K562 (cell line): ENCODE results near the gene CALHM2. TPM values are rescaled to one million over a fixed set of nuclear protein-coding genes. Genes with fewer than 3 reads are reported as not detected.

Experiments used
- ATAC-seq: fragments of 200-7000 bp; cut with Tn5 transposase; 3 replicates; pipeline ENCODE4 v1.9.1; 2020; ENCODE audit warnings: moderate library complexity
- BruUV-seq: library from RNA; stranded (reverse); fragments of 400-500 nt; replicated peaks from 2 replicates; lab custom pipeline; 2021; lab: Mats Ljungman, UMichigan
- CTCF ChIA-PET: fragments of 300-600 bp; formaldehyde crosslinking; extraction: SDS; loops from one replicate; lab custom pipeline; 2021; ENCODE audit warnings: low intra/inter-chr PET ratio; lab: Yijun Ruan, JAX
- POLR2A ChIA-PET: fragments of 300-600, 350-650 bp; sonication (Branson Sonifier 250); formaldehyde crosslinking; extraction: SDS; loops from one replicate; lab custom pipeline; 2021; ENCODE audit warnings: antibody characterized with exemption, inconsistent platforms; lab: Yijun Ruan, JAX
- DNase-seq, 4 experiments: peaks; one replicate each; pipeline versions ENCODE4 v3.0.0 to v3.0.0-alpha.2; 2011 to 2018; ENCODE audit warnings: low spot score in 3 of 4, mixed read lengths in 3 of 4; ENCODE audit errors: extremely low read depth in 1 of 4
- FAIRE-seq: peaks from 2 replicates; lab custom pipeline; 2011; peaks lifted over from hg19 to GRCh38; lab: Jason Lieb, UNC
- H2AFZ ChIP-seq: 2 replicates; pipeline ENCODE4 v1.6.0; 2011; ENCODE audit warnings: low read depth, low read length, control low read depth, inconsistent platforms
- H3K27ac ChIP-seq: fragments of 200-600 bp; 3 replicates; pipeline ENCODE4 v1.8.0; 2011; ENCODE audit warnings: low read depth, mild to moderate bottlenecking, control low read depth, inconsistent platforms, low read length, moderate library complexity, mixed read lengths; ENCODE audit errors: extremely low read depth
- H3K27me3 ChIP-seq, 2 experiments: fragments of 300-600 bp in 1 of 2; 2 replicates in 1 of 2; 3 replicates in 1 of 2; pipeline versions ENCODE4 v1.6.0 to v1.8.0; 2011; ENCODE audit warnings: inconsistent platforms in 2 of 2, low read length in 2 of 2, mild to moderate bottlenecking in 1 of 2, mixed read lengths in 1 of 2, moderate library complexity in 1 of 2; ENCODE audit not compliant: control insufficient read depth in 2 of 2, insufficient read depth in 2 of 2
- H3K36me3 ChIP-seq: fragments of 300-600 bp; 3 replicates; pipeline ENCODE4 v1.8.0; 2011; ENCODE audit warnings: mild to moderate bottlenecking, low read length, inconsistent platforms; ENCODE audit not compliant: control insufficient read depth, insufficient read depth
- H3K4me1 ChIP-seq, 2 experiments: fragments of 200-600 bp in 1 of 2; replicated peaks in 1 of 2; 2 replicates in 1 of 2; 3 replicates in 1 of 2; pipeline versions ENCODE4 v1.5.1 to v1.8.0; 2011; ENCODE audit warnings: inconsistent platforms in 2 of 2, low read length in 2 of 2, mild to moderate bottlenecking in 1 of 2, mixed read lengths in 1 of 2, moderate library complexity in 1 of 2; ENCODE audit not compliant: control insufficient read depth in 2 of 2, insufficient read depth in 2 of 2
- H3K4me2 ChIP-seq: 2 replicates; pipeline ENCODE4 v1.6.1; 2011; ENCODE audit warnings: low read length, control low read depth, inconsistent platforms, mixed read lengths; ENCODE audit not compliant: insufficient read depth
- H3K4me3 ChIP-seq: fragments of 200-600 bp; sonication (generic), shearing (Covaris generic); 2 replicates; pipeline ENCODE4 v1.5.1; 2016; ENCODE audit warnings: control low read depth, inconsistent platforms
- H3K79me2 ChIP-seq: fragments of 200-600 bp; 3 replicates; pipeline ENCODE4 v1.8.0; 2011; ENCODE audit warnings: low read length, inconsistent platforms; ENCODE audit not compliant: control insufficient read depth, insufficient read depth
- H3K9ac ChIP-seq, 2 experiments: 2 replicates each; pipeline versions ENCODE4 v1.6.0 to v1.6.1; 2011; ENCODE audit warnings: low read depth in 2 of 2, low read length in 2 of 2, control low read depth in 1 of 2, inconsistent platforms in 1 of 2, mild to moderate bottlenecking in 1 of 2, mixed read lengths in 1 of 2; ENCODE audit not compliant: insufficient read depth in 1 of 2
- H3K9me1 ChIP-seq: one replicate; pipeline ENCODE4 v1.6.0; 2011; ENCODE audit warnings: inconsistent platforms, mild to moderate bottlenecking, low read length, moderate library complexity; ENCODE audit not compliant: control insufficient read depth, insufficient read depth
- H3K9me3 ChIP-seq: replicated peaks from 2 replicates; pipeline ENCODE4 v1.5.1; 2011; ENCODE audit warnings: low read depth, low read length, inconsistent platforms; ENCODE audit not compliant: control insufficient read depth, insufficient read depth
- H4K20me1 ChIP-seq: replicated peaks from 2 replicates; pipeline ENCODE4 v1.6.1; 2011; ENCODE audit warnings: low read length, inconsistent platforms, mixed read lengths; ENCODE audit not compliant: control insufficient read depth, insufficient read depth
- KLF10 ChIP-seq: fragments of 250-450 bp; sonication (Bioruptor Pico); IDR thresholded peaks from 2 replicates; pipeline ENCODE4 v1.6.1; 2021; ENCODE audit warnings: matching md5 sums
- POLR2G ChIP-seq: fragments of 200-400 bp; formaldehyde crosslinking; IDR thresholded peaks from 2 replicates; pipeline ENCODE4 v1.6.1; 2017; ENCODE audit warnings: low read depth, mild to moderate bottlenecking, antibody characterized with exemption, low read length, moderate library complexity
- whole genome bisulfite sequencing: fragments of 100-300 bp; shearing (Covaris generic); methylation state at CpG from one replicate; pipeline ENCODE4 v1.1.6; 2016; ENCODE audit warnings: low coverage, mixed read lengths; ENCODE audit not compliant: insufficient coverage; ENCODE audit errors: missing lambda C conversion rate; 5-methylcytosine and 5-hydroxymethylcytosine counted together
- in situ Hi-C: fragments of 300-500 bp; cut with MboI; formaldehyde crosslinking; loops from 4 replicates; pipeline ENCODE4 v1.15.0; 2018; ENCODE audit warnings: inconsistent platforms, mixed read lengths
- intact Hi-C: fragments of 100-400 bp; cut with micrococcal nuclease; formaldehyde crosslinking; loops from 2 replicates; pipeline ENCODE4 v1.14.2; 2022
- polyA plus RNA-seq, 8 experiments: library from polyadenylated mRNA; depleted of rRNA in 4 of 8; stranded (reverse) in 5 of 8; unstranded in 3 of 8; fragments of >200 nt; fragmentation: Nextera tagmentation in 2 of 8; fragmentation: Illumina TruSeq in 1 of 8; extraction: Ambion mirVana in 2 of 8; extraction: Trizol in 1 of 8; gene quantifications; 2 replicates each; pipeline versions ENCODE4 v1.2.1 to v1.2.3, GENCODE V29; 2011 to 2014; ENCODE audit warnings: inconsistent platforms in 1 of 8, missing spikeins in 1 of 8
- total RNA-seq, 7 experiments: library from RNA; depleted of rRNA in 6 of 7; stranded (reverse); fragments of >200 nt in 6 of 7; fragmentation: Illumina TruSeq in 2 of 7; extraction: Trizol in 2 of 7; gene quantifications; 2 replicates each; pipeline versions ENCODE4 v1.2.1 to v1.2.3, GENCODE V29; 2011 to 2021; ENCODE audit warnings: low replicate concordance in 1 of 7
- TF ChIP-seq, protein P1 (sequence below): sonication (generic); formaldehyde crosslinking; IDR thresholded peaks from 2 replicates; pipeline ENCODE4 v1.8.1; 2023; ENCODE audit warnings: mild to moderate bottlenecking, missing genetic modification reagents

CALHM2 gene
- total and polyA plus RNA-seq, 9 of the 15 experiments (the other 6 are each of a cell fraction or from before 2014, with no cell fraction given), result 0.08 to 0.14 (median 0.13) TPM; not detected in 6

DNA sequence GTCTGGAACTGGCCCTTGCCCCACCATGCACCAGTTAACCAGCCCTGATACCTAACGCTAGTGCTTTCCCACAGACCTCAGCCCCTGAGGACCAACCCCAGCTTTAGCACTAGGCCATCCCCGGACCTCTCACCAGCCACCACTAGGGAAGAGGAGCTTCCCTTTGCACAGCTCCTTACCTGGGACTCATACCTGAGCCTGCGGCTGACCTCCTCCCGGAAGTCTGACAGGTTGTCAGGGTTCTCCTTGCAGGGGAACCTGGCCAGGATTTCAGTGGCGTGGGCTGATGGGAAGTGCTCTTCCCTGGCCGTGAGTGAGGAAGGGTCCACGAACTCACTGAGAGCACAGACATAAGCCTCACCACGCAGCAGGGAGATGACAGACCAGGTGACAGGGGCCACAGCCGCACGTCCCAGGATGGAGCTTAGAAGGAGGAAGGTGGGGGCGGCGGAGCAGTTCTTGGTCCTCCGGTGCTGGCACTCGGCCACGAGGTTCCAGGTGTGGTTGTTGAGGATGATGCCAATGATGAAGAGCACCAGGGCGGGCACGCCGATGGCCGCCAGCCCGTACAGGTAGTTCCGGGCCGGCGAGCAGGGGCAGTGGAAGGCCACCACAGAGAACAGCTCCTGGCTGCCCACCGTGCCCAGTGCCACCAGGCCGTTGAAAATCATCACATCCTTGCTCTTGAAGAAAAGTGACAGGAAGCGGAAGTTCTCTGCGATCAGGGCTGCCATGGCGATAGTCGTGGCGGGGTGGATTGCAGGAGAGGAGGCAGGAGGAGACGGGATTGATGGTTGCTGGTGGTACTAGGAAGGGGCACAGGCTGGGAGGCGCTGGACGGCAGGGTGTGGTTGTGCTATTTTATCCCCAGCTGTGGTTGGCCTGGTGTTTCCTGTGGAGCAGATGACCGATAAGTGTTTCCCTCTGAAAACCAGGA, 2.7 kb downstream of the CALHM2 start:
- WGBS, result 89% methylated on average over 20 of the region's 34 CpGs

More for the DNA sequence above, 2.7 kb downstream of the CALHM2 start:
- FAIRE-seq (no peak), DNase-seq (no peak), ATAC-seq (no peak)
- BruUV-seq, result no TSS peak
- Histone ChIP-seq H4K20me1 (0 out of 2 replicates have a peak, but pooled peaks cover 3% of the 10 kb centered on the region), H3K79me2 (no peaks in the 10 kb centered on the region), H3K36me3 (peaks cover 34% of the 10 kb centered on the region; the same call in 2 of the 3 replicates), H3K4me3 (no peak overlapping the region), H3K9ac (peak overlapping the region in 1 of 2 experiments; percentile 17; a peak in 1 of 4 replicates), H3K9me1 (no peaks in the 10 kb centered on the region), H2AFZ (no peak overlapping the region), H3K27me3 (no peaks in the 10 kb centered on the region), H3K4me2 (no peak overlapping the region), H3K4me1 (peaks cover 2 to 21% of the 10 kb centered on the region in 2 experiments; a peak in 3 of 5 replicates), H3K9me3 (no peaks in the 10 kb centered on the region), H3K27ac (no peak overlapping the region)
- ChIA-PET POLR2A (no interaction called here), CTCF (interaction anchor here (0.5 kb wide), 1 partner anchor 85 kb away, joined by 3 read pairs; no protein-coding TSS in a partner anchor)
- TF ChIP-seq KLF10 (CRISPR knock-in tag) (no peak), POLR2G (peak; percentile 45)
- TF ChIP-seq, protein P1, sequence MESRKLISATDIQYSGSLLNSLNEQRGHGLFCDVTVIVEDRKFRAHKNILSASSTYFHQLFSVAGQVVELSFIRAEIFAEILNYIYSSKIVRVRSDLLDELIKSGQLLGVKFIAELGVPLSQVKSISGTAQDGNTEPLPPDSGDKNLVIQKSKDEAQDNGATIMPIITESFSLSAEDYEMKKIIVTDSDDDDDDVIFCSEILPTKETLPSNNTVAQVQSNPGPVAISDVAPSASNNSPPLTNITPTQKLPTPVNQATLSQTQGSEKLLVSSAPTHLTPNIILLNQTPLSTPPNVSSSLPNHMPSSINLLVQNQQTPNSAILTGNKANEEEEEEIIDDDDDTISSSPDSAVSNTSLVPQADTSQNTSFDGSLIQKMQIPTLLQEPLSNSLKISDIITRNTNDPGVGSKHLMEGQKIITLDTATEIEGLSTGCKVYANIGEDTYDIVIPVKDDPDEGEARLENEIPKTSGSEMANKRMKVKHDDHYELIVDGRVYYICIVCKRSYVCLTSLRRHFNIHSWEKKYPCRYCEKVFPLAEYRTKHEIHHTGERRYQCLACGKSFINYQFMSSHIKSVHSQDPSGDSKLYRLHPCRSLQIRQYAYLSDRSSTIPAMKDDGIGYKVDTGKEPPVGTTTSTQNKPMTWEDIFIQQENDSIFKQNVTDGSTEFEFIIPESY (CRISPR knock-in tag), result peak; percentile 31; the same call in 1 of the 2 replicates
- in situ Hi-C loops, result no loop called here
- intact Hi-C loops, result no loop called here
